ENCODE results near the gene MAST4. TPM values are rescaled to one million over a fixed set of nuclear protein-coding genes. Genes with fewer than 3 reads are reported as not detected.

MAST4 gene
- total RNA-seq, 1 donor from 2014 or later: 0.99 TPM

DNA sequence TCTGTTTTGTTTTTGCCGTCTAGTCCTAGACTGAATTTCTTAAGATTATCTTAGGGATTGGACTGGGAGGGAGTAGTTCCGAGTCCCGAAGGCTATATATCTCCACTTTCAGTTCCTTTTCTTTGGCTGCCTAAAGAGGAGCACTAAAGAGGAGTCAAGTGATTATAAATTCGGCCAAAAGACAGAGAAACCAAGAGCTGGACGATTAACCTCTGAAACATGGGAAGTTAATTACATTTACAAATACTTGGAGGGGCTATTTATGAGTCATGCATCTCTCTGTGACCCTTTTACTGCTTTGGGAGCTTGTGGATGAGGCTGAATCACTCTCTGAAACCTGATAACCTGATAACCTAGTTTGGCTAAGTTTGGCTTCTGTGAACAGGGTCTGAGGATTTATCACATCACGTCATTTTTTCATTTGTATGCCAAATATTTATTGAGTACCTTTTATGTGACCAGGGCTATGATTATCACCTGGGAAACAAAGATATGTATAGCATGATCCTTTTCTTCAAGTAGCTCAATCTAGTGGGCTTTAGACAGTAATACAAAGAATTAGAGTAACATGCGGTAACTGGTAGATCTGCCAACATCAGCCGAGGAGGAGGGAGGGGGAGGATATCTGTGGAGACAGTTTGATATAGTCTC, 419.5 kb downstream of the MAST4 start:
- Histone ChIP-seq H3K27ac (no peak overlapping the region), H3K36me3 (no peaks in the 10 kb centered on the region), H3K9me3 (ENCODE audit: low read depth) (no peaks in the 10 kb centered on the region), H3K79me2 (ENCODE audit: low read depth) (no peaks in the 10 kb centered on the region), H3K4me2 (no peak overlapping the region), H4K20me1 (ENCODE audit: low read depth) (no peaks in the 10 kb centered on the region), H3K4me3 (no peak overlapping the region), H3K9ac (no peak overlapping the region), H3K27me3 (no peaks in the 10 kb centered on the region), H3F3A (ENCODE audit: low read depth) (no peaks in the 10 kb centered on the region), H3K4me1 (peaks cover 23% of the 10 kb centered on the region), H2AFZ (replicated peaks) (no peak overlapping the region)
- H3K4me3 Mint-ChIP-seq: no peak overlapping the region
- no peaks in the 10 kb centered on the region for H3K27me3 Mint-ChIP-seq (ENCODE audit: insufficient read depth, low read depth)
- no peak overlapping the region for H3K27ac Mint-ChIP-seq
- H3K36me3 Mint-ChIP-seq: no peaks in the 10 kb centered on the region
- no peak for DNase-seq (ENCODE audit: low spot score)
- no peaks in the 10 kb centered on the region for H3K9me3 Mint-ChIP-seq
- peaks cover 16% of the 10 kb centered on the region for H3K4me1 Mint-ChIP-seq
- TF ChIP-seq CTCF (IDR thresholded peaks at IDR 0.05) (no peak), EZH2phosphoT487 (IDR thresholded peaks at IDR 0.05) (no peak), EZH2 (IDR thresholded peaks at IDR 0.05) (no peak)

DNA sequence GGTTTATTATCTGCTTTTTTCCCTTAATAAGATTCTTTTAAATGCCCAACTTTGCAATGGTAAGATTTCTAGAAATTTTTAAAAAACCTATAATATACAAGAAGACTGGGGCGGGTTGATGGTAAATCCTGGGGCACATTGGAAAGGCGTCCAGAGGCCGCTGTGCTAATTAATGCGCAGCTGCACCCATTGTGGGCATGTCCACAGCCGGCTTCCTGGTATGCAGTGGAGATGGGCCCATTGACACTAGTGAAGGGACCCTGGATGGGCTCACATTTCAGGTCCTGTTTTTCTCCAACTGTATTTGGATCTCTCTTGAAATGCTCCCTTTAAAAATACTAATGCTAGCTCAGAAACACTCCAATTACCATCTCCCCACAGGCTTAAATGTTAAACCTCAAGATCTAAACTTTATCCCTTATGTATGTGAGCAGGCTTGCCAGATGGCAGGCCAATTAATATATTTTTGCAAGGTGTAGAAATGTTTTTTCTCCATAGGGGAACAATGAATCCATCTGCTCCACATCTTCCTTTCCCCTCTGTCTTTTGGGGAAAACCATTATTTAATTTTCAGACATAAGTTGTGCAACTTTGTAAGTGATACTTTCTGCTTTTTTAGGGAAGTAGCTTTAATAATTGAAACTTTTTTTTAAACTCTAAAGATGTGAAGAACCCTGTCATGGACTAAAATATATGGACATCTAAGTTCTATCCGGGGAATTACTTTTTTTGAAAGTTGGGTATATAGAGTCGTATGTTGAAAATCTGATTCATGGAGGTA, 423.1 kb downstream of the MAST4 start:
- H3K4me2 ChIP-seq: peak overlapping the region; percentile 19
- no peak overlapping the region for H3K27ac ChIP-seq
- no peaks in the 10 kb centered on the region for H4K20me1 ChIP-seq (ENCODE audit: low read depth)
- no peak overlapping the region for H3K27ac Mint-ChIP-seq
- no peaks in the 10 kb centered on the region for H3K36me3 Mint-ChIP-seq
- H3K9me3 Mint-ChIP-seq: no peaks in the 10 kb centered on the region
- H3K4me1 Mint-ChIP-seq: peaks cover 6% of the 10 kb centered on the region
- no peaks in the 10 kb centered on the region for H3K27me3 ChIP-seq
- H3F3A ChIP-seq (ENCODE audit: low read depth): no peaks in the 10 kb centered on the region
- H3K9me3 ChIP-seq (ENCODE audit: low read depth): no peaks in the 10 kb centered on the region
- no peak overlapping the region for H3K4me3 ChIP-seq
- no peaks in the 10 kb centered on the region for H3K36me3 ChIP-seq
- H3K27me3 Mint-ChIP-seq (ENCODE audit: insufficient read depth, low read depth): no peaks in the 10 kb centered on the region
- peak; percentile 30 for DNase-seq (ENCODE audit: low spot score)
- H3K79me2 ChIP-seq (ENCODE audit: low read depth): no peaks in the 10 kb centered on the region
- no peak overlapping the region for H3K9ac ChIP-seq
- TF ChIP-seq EZH2phosphoT487 (IDR thresholded peaks at IDR 0.05): no peak
- TF ChIP-seq EZH2 (IDR thresholded peaks at IDR 0.05): no peak
- TF ChIP-seq CTCF (IDR thresholded peaks at IDR 0.05): no peak
- no peak overlapping the region for H2AFZ ChIP-seq (replicated peaks)
- H3K4me1 ChIP-seq: peaks cover 14% of the 10 kb centered on the region
- H3K4me3 Mint-ChIP-seq: no peak overlapping the region

- H3K36me3 Mint-ChIP-seq: no peaks in the 10 kb centered on the region
- Histone ChIP-seq H3K4me3 (no peak overlapping the region), H3K36me3 (no peaks in the 10 kb centered on the region), H3K27me3 (no peaks in the 10 kb centered on the region), H2AFZ (replicated peaks) (no peak overlapping the region), H3K4me2 (no peak overlapping the region), H3K9ac (no peak overlapping the region), H3K4me1 (peaks cover 14% of the 10 kb centered on the region), H3K27ac (no peak overlapping the region), H4K20me1 (ENCODE audit: low read depth) (no peaks in the 10 kb centered on the region), H3K79me2 (ENCODE audit: low read depth) (no peaks in the 10 kb centered on the region), H3K9me3 (ENCODE audit: low read depth) (no peaks in the 10 kb centered on the region), H3F3A (ENCODE audit: low read depth) (no peaks in the 10 kb centered on the region)
- no peak overlapping the region for H3K4me3 Mint-ChIP-seq
- TF ChIP-seq EZH2phosphoT487 (IDR thresholded peaks at IDR 0.05) (no peak), EZH2 (IDR thresholded peaks at IDR 0.05) (no peak), CTCF (IDR thresholded peaks at IDR 0.05) (no peak)
- H3K27me3 Mint-ChIP-seq (ENCODE audit: insufficient read depth, low read depth): no peaks in the 10 kb centered on the region
- peaks cover 6% of the 10 kb centered on the region for H3K4me1 Mint-ChIP-seq
- no peak for DNase-seq (ENCODE audit: low spot score)
- no peak overlapping the region for H3K27ac Mint-ChIP-seq
- no peaks in the 10 kb centered on the region for H3K9me3 Mint-ChIP-seq
These were observed 424.0 kb downstream of the MAST4 start for GRCh38 chr5:67020096-67020615.

Data from neural progenitor cell (in vitro differentiated cells).